HuH-7 (cell line): ENCODE results near the gene OR6K3.

ENCODE experiments used
- DNase-seq: peaks from one replicate; pipeline ENCODE4 v3.0.0; 2011; ENCODE audit warnings: low spot score

OR6K3 gene

DNA sequence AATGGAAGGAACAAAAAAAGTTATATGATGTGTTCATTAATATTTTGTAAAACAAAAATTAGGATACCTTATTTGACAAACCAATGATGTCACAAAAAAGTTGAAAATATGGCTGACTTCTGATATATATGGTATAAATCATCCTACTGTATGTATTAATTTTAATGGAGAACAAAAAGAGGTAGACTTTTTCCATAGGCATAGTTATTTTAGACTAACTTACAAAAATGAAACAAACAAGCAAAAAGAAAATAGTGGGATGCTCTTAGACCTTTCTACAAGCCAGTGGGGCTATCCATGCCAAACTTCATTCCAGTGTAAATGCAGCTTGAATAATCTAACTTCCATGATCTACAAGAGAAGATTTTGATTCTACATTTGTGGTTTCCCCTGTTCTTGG lies 33.5 kb downstream of the OR6K3 start:
- no peak for DNase-seq

DNA sequence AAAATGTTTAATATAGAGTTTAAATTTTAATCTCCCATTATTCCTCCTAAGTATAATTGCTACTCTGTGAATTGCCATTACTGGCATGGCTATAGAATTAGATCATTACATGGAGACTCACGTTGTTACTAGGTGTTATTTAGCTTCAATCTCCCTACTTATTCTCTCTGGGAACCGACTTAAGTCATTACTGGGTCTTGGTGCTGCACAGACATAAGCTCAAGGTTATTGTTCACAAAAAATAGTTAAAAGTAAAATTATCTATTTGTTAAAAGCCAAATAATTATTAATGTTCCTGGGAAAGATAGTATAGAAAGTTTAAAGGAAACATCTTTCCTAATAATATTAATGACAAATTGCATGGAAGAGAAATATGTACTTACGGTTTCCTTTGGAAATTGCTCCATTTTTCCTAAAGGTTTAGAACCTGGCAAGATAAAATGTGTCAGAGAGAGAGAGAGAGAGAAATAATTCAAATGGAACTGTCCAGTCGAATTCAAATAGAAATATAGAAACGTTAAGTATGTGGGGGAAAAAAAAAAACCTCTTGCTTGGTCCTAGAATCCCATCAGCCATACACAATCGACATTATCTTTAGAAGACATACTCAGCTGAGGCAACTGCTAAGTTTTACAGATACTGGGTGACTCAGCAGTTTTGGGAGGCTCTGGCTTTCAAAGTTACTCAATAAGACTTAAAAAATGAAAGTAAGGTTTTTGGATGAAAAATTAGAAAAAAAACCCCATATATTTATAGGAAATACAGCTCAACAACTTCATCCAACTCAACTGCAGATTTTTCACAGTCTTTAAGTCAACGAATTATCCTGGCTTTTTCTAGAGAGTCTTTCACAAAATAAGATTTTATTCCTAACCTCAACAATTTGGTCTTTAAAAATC lies 34.2 kb downstream of the OR6K3 start, which contains the start of gene SPTA1:
Gene SPTA1 (minus strand): TSS at position 605 of the 899 bp plus-strand sequence. CDS start 198 bp downstream, at position 407.
- no peak for DNase-seq

DNA sequence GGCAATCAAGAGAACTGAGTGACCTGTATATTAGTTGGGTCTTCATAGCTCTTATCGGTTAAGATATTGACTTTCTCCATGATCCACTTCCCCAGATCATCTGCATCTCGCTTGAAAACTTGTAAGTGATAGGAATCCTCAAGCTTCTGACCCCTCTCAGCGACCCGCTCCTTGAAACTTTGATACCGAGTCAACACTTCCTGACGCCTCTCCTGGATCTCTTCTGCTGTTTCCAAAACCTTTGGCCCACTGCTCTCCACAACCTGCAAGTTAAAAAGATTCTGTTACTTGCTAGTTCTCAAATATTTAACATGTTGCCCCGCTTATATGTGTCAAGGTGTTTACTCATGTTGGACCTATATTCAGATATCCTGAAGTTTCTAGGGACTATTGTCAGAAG lies 35.4 kb downstream of the OR6K3 start:
- DNase-seq, result no peak

DNA sequence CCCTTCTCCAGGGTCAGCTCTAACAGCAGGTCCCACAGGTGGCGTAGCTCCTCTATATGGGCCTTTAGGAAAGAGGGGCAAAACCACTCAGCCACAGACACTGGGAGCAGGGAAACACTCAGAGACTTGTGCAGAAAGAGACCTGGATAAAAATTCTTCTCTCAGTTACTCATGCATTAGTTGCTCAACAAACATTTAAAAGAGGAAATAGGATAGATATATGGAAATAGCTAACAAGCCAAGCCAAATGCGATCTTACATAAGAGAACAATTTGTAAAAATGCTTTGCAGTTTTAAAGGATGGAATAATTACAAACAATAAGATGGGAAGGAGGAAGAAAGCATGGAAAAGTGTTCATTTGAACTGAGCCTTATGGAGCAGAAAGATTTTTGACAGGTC lies 38.9 kb downstream of the OR6K3 start:
- no peak for DNase-seq

DNA sequence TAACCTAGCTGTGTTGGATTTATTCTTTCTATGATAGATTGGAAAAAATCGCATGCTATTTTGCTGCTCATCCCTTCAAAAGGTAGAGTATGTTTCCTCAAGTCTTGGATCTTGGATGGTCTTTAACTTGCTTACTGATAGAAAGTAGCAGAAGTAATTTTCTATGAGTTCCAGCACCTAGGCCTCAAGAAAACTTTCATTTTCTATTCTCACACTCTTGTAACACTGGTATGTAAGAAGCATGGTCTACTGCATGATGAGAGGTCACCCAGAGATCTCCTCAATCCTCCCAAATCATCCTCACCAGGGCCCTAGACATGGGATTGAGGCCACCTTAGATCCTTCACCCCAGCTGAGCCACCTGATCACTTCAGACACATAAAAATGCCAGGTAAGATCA lies 41.2 kb downstream of the OR6K3 start:
- DNase-seq, result no peak

DNA sequence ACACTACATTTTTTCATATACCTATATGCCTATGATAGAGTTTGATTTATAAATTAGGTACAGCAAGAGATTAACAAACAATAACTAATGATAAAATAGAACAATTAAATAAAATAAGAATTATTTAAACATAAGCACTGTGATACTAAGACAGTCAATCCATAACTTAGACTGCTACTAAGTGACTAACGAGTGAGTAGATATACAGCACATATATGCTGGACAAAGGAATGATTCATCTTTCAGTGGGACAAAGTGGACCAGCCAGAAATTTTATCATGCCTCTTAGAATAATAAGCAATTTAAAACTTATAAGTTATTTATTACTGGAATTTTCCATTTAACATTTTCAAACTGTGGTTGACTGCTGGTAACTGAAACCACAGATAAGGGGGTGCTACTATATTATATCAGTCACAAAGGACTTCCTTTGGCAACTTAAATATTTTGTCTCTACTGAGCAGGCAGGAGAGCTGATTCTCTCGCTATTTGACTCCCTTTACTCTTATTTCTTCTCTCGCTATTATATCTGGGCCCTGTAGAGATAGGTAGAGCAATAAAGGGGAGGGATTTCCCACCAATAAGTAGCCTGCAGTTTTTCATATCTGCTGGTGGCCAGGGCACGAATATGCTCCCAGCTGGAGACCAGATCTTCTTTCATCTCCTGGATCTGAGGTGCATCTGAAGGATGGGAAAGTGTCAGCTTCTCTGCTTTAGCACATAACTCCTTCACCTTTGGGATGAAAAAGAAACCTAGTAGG lies 44.8 kb downstream of the OR6K3 start:
- DNase-seq, result no peak

DNA sequence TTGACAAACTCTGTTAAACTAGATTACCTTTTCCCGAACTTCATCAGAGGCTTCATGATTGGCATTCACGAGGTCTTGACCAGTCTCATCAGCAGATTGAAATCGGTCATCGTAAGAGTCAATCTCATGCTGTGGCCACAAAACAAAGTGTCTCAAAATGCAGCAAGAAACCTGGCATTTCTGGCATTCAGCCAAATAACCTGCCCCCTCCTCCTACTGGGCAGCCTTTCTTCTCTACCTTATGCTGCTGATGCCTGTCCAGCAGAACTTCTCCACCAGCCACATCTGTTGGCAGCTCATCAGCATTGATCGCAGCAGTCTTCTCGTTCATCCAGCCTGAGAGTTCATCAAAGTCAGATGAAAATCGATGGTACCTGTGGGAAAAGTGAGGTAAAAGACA lies 46.2 kb downstream of the OR6K3 start:
- DNase-seq, result no peak
